RWPE2 (cell line): ENCODE results near the gene BAAT.
A peak's percentile ranks its signal among the peaks of the same experiment; 100 is the strongest.

Experiments used
- ATAC-seq: fragments of 200-7000 bp; cut with Tn5 transposase; 3 replicates; pipeline ENCODE4 v1.9.1; 2021; ENCODE audit warnings: low read depth
- DNase-seq: peaks from one replicate; pipeline ENCODE4 v3.0.0-alpha.2; 2020; ENCODE audit warnings: low spot score
- H3K27ac ChIP-seq: fragments of 450-650 bp; 2 replicates; pipeline ENCODE4 v1.5.1; 2017; ENCODE audit warnings: mild to moderate bottlenecking; ENCODE audit not compliant: poor library complexity, severe bottlenecking
- H3K27me3 ChIP-seq: fragments of 250-450 bp; sonication (Bioruptor Pico); 2 replicates; pipeline ENCODE4 v1.5.1; 2021; ENCODE audit warnings: mild to moderate bottlenecking, moderate library complexity; ENCODE audit not compliant: insufficient read depth, poor library complexity, severe bottlenecking
- H3K36me3 ChIP-seq: fragments of 250-450 bp; sonication (Bioruptor Pico); 2 replicates; pipeline ENCODE4 v1.5.1; 2020; ENCODE audit warnings: low read depth, mild to moderate bottlenecking, moderate library complexity
- H3K4me1 ChIP-seq: fragments of 250-450 bp; sonication (Bioruptor Pico); 2 replicates; pipeline ENCODE4 v1.5.1; 2021; ENCODE audit warnings: mild to moderate bottlenecking, moderate library complexity; ENCODE audit not compliant: insufficient read depth, poor library complexity, severe bottlenecking
- H3K4me3 ChIP-seq: fragments of 250-450 bp; sonication (Bioruptor Pico); 2 replicates; pipeline ENCODE4 v1.5.1; 2021; ENCODE audit warnings: mild to moderate bottlenecking, moderate library complexity; ENCODE audit not compliant: severe bottlenecking
- H3K9me3 ChIP-seq: fragments of 250-450 bp; sonication (Bioruptor Pico); 2 replicates; pipeline ENCODE4 v1.5.1; 2021; ENCODE audit warnings: mild to moderate bottlenecking, moderate library complexity; ENCODE audit not compliant: severe bottlenecking
- CTCF ChIP-seq: fragments of 450-650 bp; IDR thresholded peaks from one replicate; pipeline ENCODE4 v1.5.1; 2017; ENCODE audit warnings: mild to moderate bottlenecking, moderate library complexity; ENCODE audit not compliant: poor library complexity, severe bottlenecking

The BAAT gene

DNA sequence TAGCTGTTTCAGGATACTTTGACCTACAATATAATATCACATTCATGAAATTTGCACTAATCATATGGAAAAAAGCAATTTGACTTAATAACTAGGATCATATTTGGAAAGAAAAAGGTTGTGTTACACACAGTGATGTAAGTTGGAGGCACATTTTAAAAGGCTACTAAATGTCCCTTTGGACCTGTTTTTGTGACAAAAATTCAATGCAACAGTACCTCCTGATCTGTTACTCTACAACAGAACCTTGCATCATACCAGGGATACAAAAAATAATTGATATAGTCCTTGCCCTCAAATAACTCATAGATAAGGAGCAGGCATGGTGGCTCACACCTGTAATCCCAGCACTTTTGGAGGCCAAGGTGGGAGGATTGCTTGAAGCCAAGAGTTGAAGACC is 67.1 kb downstream of the BAAT start:
- H3K9me3 ChIP-seq = no peaks in the 10 kb centered on the region

GRCh38 chr9:101315112-101315450 is 69.7 kb downstream of the BAAT start:
- peaks cover 4% of the 10 kb centered on the region for H3K27me3 ChIP-seq
- H3K27ac ChIP-seq = no peak overlapping the region
- ATAC-seq = no peak
- TF ChIP-seq CTCF = no peak
- H3K36me3 ChIP-seq = no peaks in the 10 kb centered on the region
- no peaks in the 10 kb centered on the region for H3K4me1 ChIP-seq
- no peak for DNase-seq
- no peak overlapping the region for H3K4me3 ChIP-seq
- no peaks in the 10 kb centered on the region for H3K9me3 ChIP-seq

More for the DNA sequence above, 67.1 kb downstream of the BAAT start:
- TF ChIP-seq CTCF = no peak
- no peak for ATAC-seq
- Histone ChIP-seq H3K4me3 (no peak overlapping the region), H3K36me3 (no peaks in the 10 kb centered on the region), H3K27me3 (no peaks in the 10 kb centered on the region), H3K27ac (no peak overlapping the region), H3K4me1 (no peaks in the 10 kb centered on the region)
- DNase-seq = no peak

GRCh38 chr9:101312661-101313060 is 72.1 kb downstream of the BAAT start:
- ATAC-seq (no peak), DNase-seq (no peak)
- H3K4me1 ChIP-seq = peaks cover 8% of the 10 kb centered on the region
- TF ChIP-seq CTCF = no peak
- no peak overlapping the region for H3K27ac ChIP-seq
- peaks cover 4% of the 10 kb centered on the region for H3K27me3 ChIP-seq
- H3K4me3 ChIP-seq = no peak overlapping the region
- no peaks in the 10 kb centered on the region for H3K36me3 ChIP-seq
- no peaks in the 10 kb centered on the region for H3K9me3 ChIP-seq

GRCh38 chr9:101311758-101312420 is 72.9 kb downstream of the BAAT start:
- H3K27me3 ChIP-seq = peaks cover 4% of the 10 kb centered on the region

More at GRCh38 chr9:101311758-101312420, 72.9 kb downstream of the BAAT start:
- DNase-seq = no peak
- H3K4me3 ChIP-seq = no peak overlapping the region
- no peaks in the 10 kb centered on the region for H3K36me3 ChIP-seq
- H3K9me3 ChIP-seq = no peaks in the 10 kb centered on the region
- H3K27ac ChIP-seq = no peak overlapping the region
- peaks cover 15% of the 10 kb centered on the region for H3K4me1 ChIP-seq
- TF ChIP-seq CTCF = peak; percentile 81
- ATAC-seq = peak; percentile 66; the same call in 2 of the 3 replicates
